K562 (cell line): ENCODE measurements around the gene NYNRIN. TPM values are rescaled to one million over a fixed set of nuclear protein-coding genes. Genes with fewer than 3 reads are reported as not detected.

Experiments
- ATAC-seq: fragments of 200-7000 bp; cut with Tn5 transposase; 3 replicates; pipeline ENCODE4 v1.9.1; 2020; ENCODE audit warnings: moderate library complexity
- BruUV-seq: library from RNA; stranded (reverse); fragments of 400-500 nt; replicated peaks from 2 replicates; lab custom pipeline; 2021; lab: Mats Ljungman, UMichigan
- CTCF ChIA-PET: fragments of 300-600 bp; formaldehyde crosslinking; extraction: SDS; loops from one replicate; lab custom pipeline; 2021; ENCODE audit warnings: low intra/inter-chr PET ratio; lab: Yijun Ruan, JAX
- POLR2A ChIA-PET: fragments of 300-600, 350-650 bp; sonication (Branson Sonifier 250); formaldehyde crosslinking; extraction: SDS; loops from one replicate; lab custom pipeline; 2021; ENCODE audit warnings: antibody characterized with exemption, inconsistent platforms; lab: Yijun Ruan, JAX
- DNase-seq, 4 experiments: peaks; one replicate each; pipeline versions ENCODE4 v3.0.0 to v3.0.0-alpha.2; 2011 to 2018; ENCODE audit warnings: low spot score in 3 of 4, mixed read lengths in 3 of 4; ENCODE audit errors: extremely low read depth in 1 of 4
- FAIRE-seq: peaks from 2 replicates; lab custom pipeline; 2011; peaks lifted over from hg19 to GRCh38; lab: Jason Lieb, UNC
- H2AFZ ChIP-seq: 2 replicates; pipeline ENCODE4 v1.6.0; 2011; ENCODE audit warnings: low read depth, low read length, control low read depth, inconsistent platforms
- H3K27ac ChIP-seq: fragments of 200-600 bp; 3 replicates; pipeline ENCODE4 v1.8.0; 2011; ENCODE audit warnings: low read depth, mild to moderate bottlenecking, control low read depth, inconsistent platforms, low read length, moderate library complexity, mixed read lengths; ENCODE audit errors: extremely low read depth
- H3K27me3 ChIP-seq, 2 experiments: fragments of 300-600 bp in 1 of 2; 2 replicates in 1 of 2; 3 replicates in 1 of 2; pipeline versions ENCODE4 v1.6.0 to v1.8.0; 2011; ENCODE audit warnings: inconsistent platforms in 2 of 2, low read length in 2 of 2, mild to moderate bottlenecking in 1 of 2, mixed read lengths in 1 of 2, moderate library complexity in 1 of 2; ENCODE audit not compliant: control insufficient read depth in 2 of 2, insufficient read depth in 2 of 2
- H3K36me3 ChIP-seq: fragments of 300-600 bp; 3 replicates; pipeline ENCODE4 v1.8.0; 2011; ENCODE audit warnings: mild to moderate bottlenecking, low read length, inconsistent platforms; ENCODE audit not compliant: control insufficient read depth, insufficient read depth
- H3K4me1 ChIP-seq, 2 experiments: fragments of 200-600 bp in 1 of 2; replicated peaks in 1 of 2; 2 replicates in 1 of 2; 3 replicates in 1 of 2; pipeline versions ENCODE4 v1.5.1 to v1.8.0; 2011; ENCODE audit warnings: inconsistent platforms in 2 of 2, low read length in 2 of 2, mild to moderate bottlenecking in 1 of 2, mixed read lengths in 1 of 2, moderate library complexity in 1 of 2; ENCODE audit not compliant: control insufficient read depth in 2 of 2, insufficient read depth in 2 of 2
- H3K4me2 ChIP-seq: 2 replicates; pipeline ENCODE4 v1.6.1; 2011; ENCODE audit warnings: low read length, control low read depth, inconsistent platforms, mixed read lengths; ENCODE audit not compliant: insufficient read depth
- H3K4me3 ChIP-seq: fragments of 200-600 bp; sonication (generic), shearing (Covaris generic); 2 replicates; pipeline ENCODE4 v1.5.1; 2016; ENCODE audit warnings: control low read depth, inconsistent platforms
- H3K79me2 ChIP-seq: fragments of 200-600 bp; 3 replicates; pipeline ENCODE4 v1.8.0; 2011; ENCODE audit warnings: low read length, inconsistent platforms; ENCODE audit not compliant: control insufficient read depth, insufficient read depth
- H3K9ac ChIP-seq, 2 experiments: 2 replicates each; pipeline versions ENCODE4 v1.6.0 to v1.6.1; 2011; ENCODE audit warnings: low read depth in 2 of 2, low read length in 2 of 2, control low read depth in 1 of 2, inconsistent platforms in 1 of 2, mild to moderate bottlenecking in 1 of 2, mixed read lengths in 1 of 2; ENCODE audit not compliant: insufficient read depth in 1 of 2
- H3K9me1 ChIP-seq: one replicate; pipeline ENCODE4 v1.6.0; 2011; ENCODE audit warnings: inconsistent platforms, mild to moderate bottlenecking, low read length, moderate library complexity; ENCODE audit not compliant: control insufficient read depth, insufficient read depth
- H3K9me3 ChIP-seq: replicated peaks from 2 replicates; pipeline ENCODE4 v1.5.1; 2011; ENCODE audit warnings: low read depth, low read length, inconsistent platforms; ENCODE audit not compliant: control insufficient read depth, insufficient read depth
- H4K20me1 ChIP-seq: replicated peaks from 2 replicates; pipeline ENCODE4 v1.6.1; 2011; ENCODE audit warnings: low read length, inconsistent platforms, mixed read lengths; ENCODE audit not compliant: control insufficient read depth, insufficient read depth
- CEBPG ChIP-seq, 3 experiments: fragments of 200-800 bp in 1 of 3; sonication (Bioruptor generic) in 1 of 3; sonication (generic) in 1 of 3; formaldehyde crosslinking in 1 of 3; IDR thresholded peaks in 2 of 3; conservative IDR thresholded peaks in 1 of 3; 2 replicates each; pipeline versions ENCODE4 v1.6.1 to v1.8.0; 2016 to 2022; ENCODE audit warnings: missing compliant biosample characterization in 2 of 3, missing genetic modification characterization in 2 of 3, mild to moderate bottlenecking in 1 of 3, missing genetic modification reagents in 1 of 3
- SIX5 ChIP-seq, 2 experiments: IDR thresholded peaks; 2 replicates each; pipeline ENCODE4 v1.6.1; 2011; ENCODE audit warnings: low read length in 2 of 2, borderline replicate concordance in 1 of 2, low read depth in 1 of 2, mild to moderate bottlenecking in 1 of 2, moderate library complexity in 1 of 2; ENCODE audit not compliant: insufficient read depth in 1 of 2
- ZNF232 ChIP-seq: sonication (generic); formaldehyde crosslinking; IDR thresholded peaks from 2 replicates; pipeline ENCODE4 v1.8.0; 2022; ENCODE audit warnings: mild to moderate bottlenecking, missing genetic modification reagents
- ZNF282 ChIP-seq: sonication (generic); formaldehyde crosslinking; IDR thresholded peaks from 2 replicates; pipeline ENCODE4 v1.8.1; 2023; ENCODE audit warnings: missing genetic modification reagents
- WGBS: fragments of 100-300 bp; shearing (Covaris generic); methylation state at CpG from one replicate; pipeline ENCODE4 v1.1.6; 2016; ENCODE audit warnings: low coverage, mixed read lengths; ENCODE audit not compliant: insufficient coverage; ENCODE audit errors: missing lambda C conversion rate; 5-methylcytosine and 5-hydroxymethylcytosine counted together
- in situ Hi-C: fragments of 300-500 bp; cut with MboI; formaldehyde crosslinking; loops from 4 replicates; pipeline ENCODE4 v1.15.0; 2018; ENCODE audit warnings: inconsistent platforms, mixed read lengths
- intact Hi-C: fragments of 100-400 bp; cut with micrococcal nuclease; formaldehyde crosslinking; loops from 2 replicates; pipeline ENCODE4 v1.14.2; 2022
- polyA plus RNA-seq, 8 experiments: library from polyadenylated mRNA; depleted of rRNA in 4 of 8; stranded (reverse) in 5 of 8; unstranded in 3 of 8; fragments of >200 nt; fragmentation: Nextera tagmentation in 2 of 8; fragmentation: Illumina TruSeq in 1 of 8; extraction: Ambion mirVana in 2 of 8; extraction: Trizol in 1 of 8; gene quantifications; 2 replicates each; pipeline versions ENCODE4 v1.2.1 to v1.2.3, GENCODE V29; 2011 to 2014; ENCODE audit warnings: inconsistent platforms in 1 of 8, missing spikeins in 1 of 8
- total RNA-seq, 7 experiments: library from RNA; depleted of rRNA in 6 of 7; stranded (reverse); fragments of >200 nt in 6 of 7; fragmentation: Illumina TruSeq in 2 of 7; extraction: Trizol in 2 of 7; gene quantifications; 2 replicates each; pipeline versions ENCODE4 v1.2.1 to v1.2.3, GENCODE V29; 2011 to 2021; ENCODE audit warnings: low replicate concordance in 1 of 7
- TF ChIP-seq, protein P1 (sequence below), 2 experiments: fragments of 450-650 bp in 1 of 2; sonication (generic) in 1 of 2; formaldehyde crosslinking in 1 of 2; IDR thresholded peaks in 1 of 2; conservative IDR thresholded peaks in 1 of 2; 2 replicates each; pipeline versions ENCODE4 v1.6.1 to v1.8.1; 2016 to 2023; ENCODE audit warnings: mild to moderate bottlenecking in 2 of 2, moderate library complexity in 2 of 2, inconsistent platforms in 1 of 2, missing genetic modification reagents in 1 of 2

Gene NYNRIN
- total and polyA plus RNA-seq, 9 of the 15 experiments (the other 6 are each of a cell fraction or from before 2014, with no cell fraction given) = 0.04 to 1.2 (median 0.28) TPM

DNA sequence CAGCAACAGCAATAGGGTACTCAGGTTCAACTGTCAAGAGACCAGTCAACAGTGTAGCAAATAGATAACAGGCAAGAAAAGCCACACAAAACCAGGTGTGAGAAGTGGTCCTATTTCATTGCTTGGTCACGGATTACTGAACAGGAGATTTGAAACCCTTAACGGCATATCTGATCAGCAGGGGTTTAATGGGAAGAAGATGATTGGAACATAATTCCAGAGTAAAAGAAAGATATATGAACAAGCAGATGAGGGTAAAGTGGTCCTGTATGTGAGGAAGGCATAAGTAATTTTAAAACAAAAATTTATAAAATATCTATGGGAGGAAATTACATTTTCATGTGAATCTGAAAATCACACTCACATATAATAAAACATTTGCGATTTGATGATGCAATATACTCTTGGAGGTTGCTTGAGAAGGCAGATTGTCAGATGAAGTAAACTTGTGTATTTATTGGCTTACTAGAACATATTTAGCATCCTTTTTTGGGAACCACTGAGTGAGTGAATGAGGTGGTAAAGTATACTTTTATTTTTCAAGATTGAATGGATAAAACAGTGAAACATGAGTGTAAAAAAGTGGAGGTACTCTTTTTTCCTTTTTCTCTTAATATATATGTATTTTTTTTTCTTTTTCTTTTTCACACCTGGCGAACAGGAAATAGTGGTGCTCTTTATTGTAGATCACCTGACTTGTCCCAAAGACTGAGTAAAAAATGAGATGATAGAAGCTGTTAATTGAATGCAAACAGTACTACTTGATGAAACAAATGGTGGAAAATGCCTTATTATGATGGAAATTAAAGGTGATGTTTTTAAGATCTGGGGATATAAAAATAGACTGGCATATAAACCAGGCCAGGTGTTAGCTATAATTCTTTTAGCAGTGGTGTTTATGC, 65.3 kb downstream of the NYNRIN start:
- Histone ChIP-seq H3K9me1 (no peaks in the 10 kb centered on the region), H3K79me2 (no peaks in the 10 kb centered on the region), H3K9me3 (no peaks in the 10 kb centered on the region), H3K27ac (no peak overlapping the region), H3K36me3 (no peaks in the 10 kb centered on the region), H3K27me3 (no peaks in the 10 kb centered on the region), H3K4me2 (no peak overlapping the region), H3K4me1 (no peaks in the 10 kb centered on the region), H4K20me1 (no peaks in the 10 kb centered on the region), H3K9ac (no peak overlapping the region), H3K4me3 (no peak overlapping the region), H2AFZ (no peak overlapping the region)
- DNase-seq = no peak
- ATAC-seq = no peak
- BruUV-seq = no TSS peak
- ChIA-PET POLR2A (no interaction called here), CTCF (no interaction called here)
- intact Hi-C loops = no loop called here
- TF ChIP-seq ZNF232 (CRISPR knock-in tag) (no peak), ZNF282 (no peak), SIX5 (IDR thresholded peaks at IDR 0.05; ENCODE audit: borderline replicate concordance in 1 of 2, insufficient read depth in 1 of 2, low read depth in 1 of 2, low read length in 2 of 2) (no peak), CEBPG (CRISPR knock-in tag; IDR thresholded peaks at IDR 0.05) (no peak), CEBPG (tag; conservative IDR thresholded peaks at IDR 0.05 in 1 of 2, IDR thresholded peaks at IDR 0.05 in 1 of 2) (peak in 1 of 2 experiments; percentile 65; a peak in 2 of 4 replicates)
- TF ChIP-seq, protein P1, sequence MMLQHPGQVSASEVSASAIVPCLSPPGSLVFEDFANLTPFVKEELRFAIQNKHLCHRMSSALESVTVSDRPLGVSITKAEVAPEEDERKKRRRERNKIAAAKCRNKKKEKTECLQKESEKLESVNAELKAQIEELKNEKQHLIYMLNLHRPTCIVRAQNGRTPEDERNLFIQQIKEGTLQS (IDR thresholded peaks at IDR 0.05) = peak; percentile 61
- TF ChIP-seq, protein P1 (CRISPR knock-in tag; conservative IDR thresholded peaks at IDR 0.05) = no peak
- FAIRE-seq = no peak
- in situ Hi-C loops = no loop called here
- 4% methylated on average over 4 of the region's 4 CpGs for WGBS
